PFSK-1 (cell line): Measurements from ENCODE around the gene CNTNAP2.

Source experiments
- FOXP2 ChIP-seq: optimal IDR thresholded peaks from 2 replicates; pipeline ENCODE3; 2011; ENCODE audit warnings: borderline replicate concordance, control low read depth, inconsistent platforms; ENCODE audit not compliant: insufficient read depth; ENCODE audit errors: extremely low read length, extremely low read depth
- POLR2AphosphoS5 ChIP-seq: IDR thresholded peaks from 2 replicates; pipeline ENCODE4 v1.6.1; 2012; ENCODE audit warnings: low read depth, mild to moderate bottlenecking, control low read depth, low read length, moderate library complexity
- SIN3A ChIP-seq: IDR thresholded peaks from 2 replicates; pipeline ENCODE4 v1.6.1; 2012; ENCODE audit warnings: mild to moderate bottlenecking, low read length, moderate library complexity, borderline replicate concordance; ENCODE audit not compliant: insufficient read depth
- TAF1 ChIP-seq: IDR thresholded peaks from 2 replicates; pipeline ENCODE4 v1.6.1; 2012; ENCODE audit warnings: low read length, control low read depth, borderline replicate concordance; ENCODE audit not compliant: insufficient read depth
- TF ChIP-seq, protein P1 (sequence below), 2 experiments: IDR thresholded peaks; 2 replicates each; pipeline versions ENCODE4 v1.6.1 to v1.8.0; 2011 to 2012; ENCODE audit warnings: low read depth in 2 of 2, low read length in 2 of 2, control low read depth in 1 of 2, inconsistent platforms in 1 of 2, mild to moderate bottlenecking in 1 of 2, moderate library complexity in 1 of 2; ENCODE audit not compliant: insufficient read depth in 1 of 2

The CNTNAP2 gene

DNA sequence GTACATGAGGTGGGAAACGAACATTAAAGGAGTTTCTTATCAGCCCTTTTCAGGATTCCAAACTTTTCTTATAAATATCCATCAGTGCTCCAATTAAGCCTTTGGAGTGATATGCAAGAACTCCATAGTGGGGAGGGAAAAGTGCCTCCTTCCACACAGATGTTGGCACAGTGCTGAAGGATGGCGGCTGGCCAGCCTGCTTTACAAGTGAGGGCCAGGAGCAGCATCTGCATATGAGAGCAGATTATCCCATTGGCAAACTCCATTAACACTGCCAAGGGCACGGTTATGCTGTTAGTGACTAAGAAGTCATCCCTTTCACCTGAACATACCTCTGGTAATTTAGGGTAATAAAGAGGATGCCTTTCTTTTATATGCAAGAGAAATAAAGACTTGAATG is 543.1 kb downstream of the CNTNAP2 start:
- no peak for TF ChIP-seq POLR2AphosphoS5
- no peak for TF ChIP-seq TAF1
- TF ChIP-seq, protein P1, sequence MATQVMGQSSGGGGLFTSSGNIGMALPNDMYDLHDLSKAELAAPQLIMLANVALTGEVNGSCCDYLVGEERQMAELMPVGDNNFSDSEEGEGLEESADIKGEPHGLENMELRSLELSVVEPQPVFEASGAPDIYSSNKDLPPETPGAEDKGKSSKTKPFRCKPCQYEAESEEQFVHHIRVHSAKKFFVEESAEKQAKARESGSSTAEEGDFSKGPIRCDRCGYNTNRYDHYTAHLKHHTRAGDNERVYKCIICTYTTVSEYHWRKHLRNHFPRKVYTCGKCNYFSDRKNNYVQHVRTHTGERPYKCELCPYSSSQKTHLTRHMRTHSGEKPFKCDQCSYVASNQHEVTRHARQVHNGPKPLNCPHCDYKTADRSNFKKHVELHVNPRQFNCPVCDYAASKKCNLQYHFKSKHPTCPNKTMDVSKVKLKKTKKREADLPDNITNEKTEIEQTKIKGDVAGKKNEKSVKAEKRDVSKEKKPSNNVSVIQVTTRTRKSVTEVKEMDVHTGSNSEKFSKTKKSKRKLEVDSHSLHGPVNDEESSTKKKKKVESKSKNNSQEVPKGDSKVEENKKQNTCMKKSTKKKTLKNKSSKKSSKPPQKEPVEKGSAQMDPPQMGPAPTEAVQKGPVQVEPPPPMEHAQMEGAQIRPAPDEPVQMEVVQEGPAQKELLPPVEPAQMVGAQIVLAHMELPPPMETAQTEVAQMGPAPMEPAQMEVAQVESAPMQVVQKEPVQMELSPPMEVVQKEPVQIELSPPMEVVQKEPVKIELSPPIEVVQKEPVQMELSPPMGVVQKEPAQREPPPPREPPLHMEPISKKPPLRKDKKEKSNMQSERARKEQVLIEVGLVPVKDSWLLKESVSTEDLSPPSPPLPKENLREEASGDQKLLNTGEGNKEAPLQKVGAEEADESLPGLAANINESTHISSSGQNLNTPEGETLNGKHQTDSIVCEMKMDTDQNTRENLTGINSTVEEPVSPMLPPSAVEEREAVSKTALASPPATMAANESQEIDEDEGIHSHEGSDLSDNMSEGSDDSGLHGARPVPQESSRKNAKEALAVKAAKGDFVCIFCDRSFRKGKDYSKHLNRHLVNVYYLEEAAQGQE (IDR thresholded peaks at IDR 0.05; ENCODE audit: insufficient read depth in 1 of 2, low read depth in 2 of 2, low read length in 2 of 2) = no peak
- TF ChIP-seq FOXP2 = no peak
- TF ChIP-seq SIN3A = no peak

DNA sequence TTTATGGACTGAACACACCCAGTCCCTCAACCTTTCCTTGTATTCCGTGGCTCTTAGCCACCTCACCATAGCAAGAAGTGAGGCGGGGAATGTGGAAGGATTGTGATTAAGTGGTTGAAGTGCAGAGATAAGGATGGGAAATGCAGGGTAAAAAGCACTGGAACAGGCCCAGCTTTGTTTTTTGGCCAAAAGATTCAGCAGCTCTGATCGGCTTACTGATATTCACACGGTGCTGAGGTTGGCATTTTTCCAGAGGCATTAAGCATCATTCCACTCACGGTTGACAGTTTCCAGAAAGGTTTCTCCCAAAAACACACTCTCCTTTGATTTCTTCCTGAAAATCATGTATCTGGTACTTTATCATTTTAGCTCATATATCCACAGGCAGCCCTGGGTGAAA is 544.2 kb downstream of the CNTNAP2 start:
- TF ChIP-seq TAF1 = no peak
- TF ChIP-seq, protein P1 (IDR thresholded peaks at IDR 0.05; ENCODE audit: insufficient read depth in 1 of 2, low read depth in 2 of 2, low read length in 2 of 2) = no peak
- no peak for TF ChIP-seq POLR2AphosphoS5
- TF ChIP-seq FOXP2 = no peak
- TF ChIP-seq SIN3A = no peak

DNA sequence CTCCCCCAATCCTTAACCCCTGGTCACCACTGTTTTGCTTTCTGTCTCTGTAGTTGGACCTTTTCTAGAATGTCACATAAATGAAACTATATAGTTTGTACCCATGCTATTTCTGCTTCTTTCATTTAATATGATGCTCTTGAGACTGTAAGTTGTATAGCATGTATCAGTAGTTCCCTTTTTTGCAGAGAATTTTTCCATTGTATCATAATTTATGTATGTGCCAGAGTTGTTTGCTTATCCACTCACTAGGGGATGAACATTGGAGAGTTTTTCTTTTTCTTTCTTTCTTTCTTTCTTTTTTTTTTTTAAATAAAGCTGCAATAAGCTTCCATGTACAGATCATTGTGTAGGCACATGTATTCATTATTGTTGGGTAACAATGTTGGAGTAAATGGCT is 544.8 kb downstream of the CNTNAP2 start:
- TF ChIP-seq SIN3A (no peak), POLR2AphosphoS5 (no peak), TAF1 (no peak), FOXP2 (no peak)
- TF ChIP-seq, protein P1 (IDR thresholded peaks at IDR 0.05; ENCODE audit: insufficient read depth in 1 of 2, low read depth in 2 of 2, low read length in 2 of 2) = no peak

DNA sequence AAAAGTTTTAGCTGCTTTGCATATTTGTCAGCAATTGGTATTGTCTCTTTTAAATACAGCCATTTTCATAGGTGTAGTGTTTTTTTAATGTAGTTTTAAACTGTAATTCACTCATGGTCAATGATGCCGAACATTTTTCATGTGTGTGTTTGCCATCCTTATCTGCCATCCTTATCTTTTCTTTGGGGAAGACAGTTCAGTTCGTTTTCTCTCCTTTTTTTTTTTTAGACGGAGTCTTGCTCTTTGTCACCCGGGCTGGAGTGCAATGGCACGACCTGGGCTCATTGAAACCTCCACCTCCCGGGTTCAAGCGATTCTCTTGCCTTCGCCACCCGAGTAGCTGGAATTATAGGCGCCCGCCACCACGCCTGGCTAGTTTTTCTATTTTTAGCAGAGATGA is 545.3 kb downstream of the CNTNAP2 start:
- TF ChIP-seq, protein P1 (IDR thresholded peaks at IDR 0.05; ENCODE audit: insufficient read depth in 1 of 2, low read depth in 2 of 2, low read length in 2 of 2) = no peak
- TF ChIP-seq TAF1 = no peak
- TF ChIP-seq SIN3A = no peak
- TF ChIP-seq POLR2AphosphoS5 = no peak
- TF ChIP-seq FOXP2 = no peak

DNA sequence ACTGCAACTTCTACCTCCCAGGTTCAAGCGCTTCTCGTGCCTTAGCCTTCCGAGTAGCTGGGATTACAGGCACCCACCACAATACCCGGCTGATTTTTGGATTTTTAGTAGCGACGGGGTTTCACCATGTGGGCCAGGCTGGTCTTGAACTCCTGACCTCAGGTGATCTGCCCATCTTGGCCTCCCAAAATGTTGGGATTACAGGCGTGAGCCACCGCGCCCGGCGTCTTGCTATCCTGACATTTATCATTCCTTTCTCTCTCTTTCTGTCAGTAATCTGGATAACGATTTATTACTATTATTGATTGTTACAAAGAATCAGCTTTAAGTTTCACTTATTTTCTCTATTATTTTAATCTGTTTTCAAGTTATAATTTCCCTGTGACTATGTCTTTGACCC is 548.4 kb downstream of the CNTNAP2 start:
- TF ChIP-seq POLR2AphosphoS5 (no peak), SIN3A (no peak), TAF1 (no peak), FOXP2 (no peak)
- TF ChIP-seq, protein P1 (IDR thresholded peaks at IDR 0.05; ENCODE audit: insufficient read depth in 1 of 2, low read depth in 2 of 2, low read length in 2 of 2) = no peak
